Measurements from ENCODE around the gene CRTC1. TPM values are rescaled to one million over a fixed set of nuclear protein-coding genes. Genes with fewer than 3 reads are reported as not detected.

Gene CRTC1
- total and polyA plus RNA-seq, 9 of the 15 experiments (the other 6 are each of a cell fraction or from before 2014, with no cell fraction given) = 0.25 to 3.8 (median 1.2) TPM; not detected in 2

DNA sequence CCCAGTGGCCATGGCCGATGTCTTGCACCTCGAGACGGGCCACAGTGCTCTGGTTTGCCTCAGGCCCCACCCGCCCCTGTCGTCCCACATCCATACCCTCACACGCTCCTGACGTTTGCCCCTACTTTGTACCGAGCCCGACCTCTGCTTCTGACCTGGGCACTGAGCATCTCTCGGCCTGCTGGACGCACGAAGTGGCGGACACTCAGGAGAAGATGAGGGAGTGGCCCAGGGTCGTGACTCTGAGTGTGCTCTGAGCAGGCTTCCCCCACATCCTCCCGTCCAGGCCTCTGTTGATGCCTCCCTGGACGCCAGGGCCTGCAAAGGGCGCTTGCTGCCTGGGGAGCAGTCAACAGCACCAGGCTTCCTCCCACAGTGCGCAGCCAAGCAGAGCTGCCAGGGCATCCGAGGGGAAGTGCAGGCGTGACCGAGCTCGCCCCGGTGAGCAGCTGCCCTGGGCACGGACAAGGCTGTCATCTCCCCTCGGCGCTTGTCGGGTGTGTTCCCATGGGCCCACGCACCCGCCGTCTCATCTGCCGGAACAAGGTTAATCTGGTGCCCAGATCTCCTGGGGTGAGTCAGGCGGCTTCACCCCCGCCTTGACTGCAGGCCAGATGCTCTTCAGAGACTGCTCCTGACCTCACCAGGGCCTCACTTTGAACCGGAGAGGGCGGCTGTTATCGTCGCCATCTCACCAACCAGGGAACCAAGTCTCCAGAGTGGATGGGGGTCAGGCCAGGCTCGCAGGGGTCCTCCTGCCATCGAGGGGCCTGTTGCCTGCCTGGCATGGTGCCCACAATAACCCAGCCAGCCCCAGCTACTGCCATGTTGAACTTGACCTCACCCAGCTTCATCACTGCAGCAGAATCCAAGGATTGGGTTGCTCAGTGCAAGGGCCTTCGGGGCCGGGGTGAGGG is 80.5 kb downstream of the CRTC1 start (continued):
- TF ChIP-seq ETV5 (CRISPR knock-in tag; IDR thresholded peaks at IDR 0.05; ENCODE audit: low read depth) (0 out of 2 replicates have a peak, but pooled peaks have one; percentile 37), FOSL1 (tag; conservative IDR thresholded peaks at IDR 0.05) (peak; percentile 95), ZNF165 (CRISPR knock-in tag; IDR thresholded peaks at IDR 0.05; ENCODE audit: borderline replicate concordance) (no peak), FOXJ3 (CRISPR knock-in tag; IDR thresholded peaks at IDR 0.05) (no peak), ZNF766 (CRISPR knock-in tag; conservative IDR thresholded peaks at IDR 0.05) (0 out of 2 replicates have a peak, but pooled peaks have one; percentile 21), NR2C2 (CRISPR knock-in tag; IDR thresholded peaks at IDR 0.05) (0 out of 2 replicates have a peak, but pooled peaks have one; percentile 28), NR2C2 (tag; IDR thresholded peaks at IDR 0.05) (peak; percentile 84), NFIC (IDR thresholded peaks at IDR 0.05) (peak; percentile 70), NR2C1 (IDR thresholded peaks at IDR 0.05) (no peak), NR2C1 (tag; IDR thresholded peaks at IDR 0.05) (0 out of 2 replicates have a peak, but pooled peaks have one; percentile 20), DACH1 (IDR thresholded peaks at IDR 0.05; ENCODE audit: partially characterized antibody) (no peak), TEAD2 (tag; IDR thresholded peaks at IDR 0.05) (no peak), MEIS2 (IDR thresholded peaks at IDR 0.05; ENCODE audit: partially characterized antibody) (peak; percentile 16), NFE2 (IDR thresholded peaks at IDR 0.05; ENCODE audit: low read depth) (peak; percentile 31; the same call in 1 of the 2 replicates), NEUROD1 (IDR thresholded peaks at IDR 0.05; ENCODE audit: borderline replicate concordance, low read depth, low read length, partially characterized antibody) (peak; percentile 27), ZNF316 (IDR thresholded peaks at IDR 0.05) (no peak), NCOA6 (IDR thresholded peaks at IDR 0.05) (no peak), TCF3 (CRISPR knock-in tag; IDR thresholded peaks at IDR 0.05) (peak; percentile 6; the same call in 1 of the 2 replicates), GATA2 (CRISPR knock-in tag; IDR thresholded peaks at IDR 0.05) (peak; percentile 81), SMAD1 (IDR thresholded peaks at IDR 0.05; ENCODE audit: low read depth, low read length, partially characterized antibody) (no peak), FOS (IDR thresholded peaks at IDR 0.05; ENCODE audit: extremely low read depth, insufficient read length) (peak; percentile 44), PCBP2 (IDR thresholded peaks at IDR 0.05; ENCODE audit: low read depth, low read length, poor library complexity, severe bottlenecking) (no peak), EGR1 (conservative IDR thresholded peaks at IDR 0.05) (peak; percentile 95), CBFA2T2 (conservative IDR thresholded peaks at IDR 0.05) (peak; percentile 53), NRF1 (conservative IDR thresholded peaks at IDR 0.05 in 1 of 2, IDR thresholded peaks at IDR 0.05 in 1 of 2) (peak in 1 of 2 experiments; percentile 53; a peak in 2 of 4 replicates), JUN (IDR thresholded peaks at IDR 0.05; ENCODE audit: borderline replicate concordance, low read depth, low read length) (peak; percentile 85; the same call in 1 of the 2 replicates), JUN (CRISPR knock-in tag; IDR thresholded peaks at IDR 0.05; ENCODE audit: borderline replicate concordance) (no peak), TOE1 (IDR thresholded peaks at IDR 0.05; ENCODE audit: borderline replicate concordance) (no peak), TOE1 (CRISPR knock-in tag; IDR thresholded peaks at IDR 0.05; ENCODE audit: borderline replicate concordance, low read depth) (no peak), ZNF79 (CRISPR knock-in tag; IDR thresholded peaks at IDR 0.05; ENCODE audit: low read depth) (no peak)
- TF ChIP-seq, protein P1, sequence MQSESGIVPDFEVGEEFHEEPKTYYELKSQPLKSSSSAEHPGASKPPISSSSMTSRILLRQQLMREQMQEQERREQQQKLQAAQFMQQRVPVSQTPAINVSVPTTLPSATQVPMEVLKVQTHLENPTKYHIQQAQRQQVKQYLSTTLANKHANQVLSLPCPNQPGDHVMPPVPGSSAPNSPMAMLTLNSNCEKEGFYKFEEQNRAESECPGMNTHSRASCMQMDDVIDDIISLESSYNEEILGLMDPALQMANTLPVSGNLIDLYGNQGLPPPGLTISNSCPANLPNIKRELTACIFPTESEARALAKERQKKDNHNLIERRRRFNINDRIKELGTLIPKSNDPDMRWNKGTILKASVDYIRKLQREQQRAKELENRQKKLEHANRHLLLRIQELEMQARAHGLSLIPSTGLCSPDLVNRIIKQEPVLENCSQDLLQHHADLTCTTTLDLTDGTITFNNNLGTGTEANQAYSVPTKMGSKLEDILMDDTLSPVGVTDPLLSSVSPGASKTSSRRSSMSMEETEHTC (IDR thresholded peaks at IDR 0.05) = 0 out of 2 replicates have a peak, but pooled peaks have one; percentile 38

Data from K562 (cell line).